Measurements from ENCODE around the gene IGLL5.

GRCh38 chr22:22870577-22871404 lies 16.8 kb upstream of the IGLL5 start:
- no peak for TF ChIP-seq EP300 (IDR thresholded peaks at IDR 0.05)
- TF ChIP-seq POLR2A (IDR thresholded peaks at IDR 0.05) = no peak
- TF ChIP-seq, protein P1, sequence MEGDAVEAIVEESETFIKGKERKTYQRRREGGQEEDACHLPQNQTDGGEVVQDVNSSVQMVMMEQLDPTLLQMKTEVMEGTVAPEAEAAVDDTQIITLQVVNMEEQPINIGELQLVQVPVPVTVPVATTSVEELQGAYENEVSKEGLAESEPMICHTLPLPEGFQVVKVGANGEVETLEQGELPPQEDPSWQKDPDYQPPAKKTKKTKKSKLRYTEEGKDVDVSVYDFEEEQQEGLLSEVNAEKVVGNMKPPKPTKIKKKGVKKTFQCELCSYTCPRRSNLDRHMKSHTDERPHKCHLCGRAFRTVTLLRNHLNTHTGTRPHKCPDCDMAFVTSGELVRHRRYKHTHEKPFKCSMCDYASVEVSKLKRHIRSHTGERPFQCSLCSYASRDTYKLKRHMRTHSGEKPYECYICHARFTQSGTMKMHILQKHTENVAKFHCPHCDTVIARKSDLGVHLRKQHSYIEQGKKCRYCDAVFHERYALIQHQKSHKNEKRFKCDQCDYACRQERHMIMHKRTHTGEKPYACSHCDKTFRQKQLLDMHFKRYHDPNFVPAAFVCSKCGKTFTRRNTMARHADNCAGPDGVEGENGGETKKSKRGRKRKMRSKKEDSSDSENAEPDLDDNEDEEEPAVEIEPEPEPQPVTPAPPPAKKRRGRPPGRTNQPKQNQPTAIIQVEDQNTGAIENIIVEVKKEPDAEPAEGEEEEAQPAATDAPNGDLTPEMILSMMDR (IDR thresholded peaks at IDR 0.05) = no peak
- no peak for TF ChIP-seq POLR2AphosphoS5 (IDR thresholded peaks at IDR 0.05)
